Measurements from ENCODE around the gene PVRIG.
"Not testable (repeated sequence)": the region's sequence is repeated elsewhere in the genome, so short reads cannot be mapped to it uniquely, and the experiment has no call there.

PVRIG gene

GRCh38 chr7:100195901-100196322 is 23.8 kb upstream of the PVRIG start:
- DNase-seq = not testable (repeated sequence)

- DNase-seq = no peak
Measured at GRCh38 chr7:100198266-100198665, 21.5 kb upstream of the PVRIG start.

GRCh38 chr7:100200693-100201092 is 19.1 kb upstream of the PVRIG start:
- DNase-seq = no peak

GRCh38 chr7:100204454-100204853 is 15.3 kb upstream of the PVRIG start:
- no peak for DNase-seq

- DNase-seq = peak; percentile 72
Measured at GRCh38 chr7:100208911-100209408, 10.8 kb upstream of the PVRIG start.

- DNase-seq = no peak
Measured at GRCh38 chr7:100209493-100209892, 10.3 kb upstream of the PVRIG start.

- DNase-seq = no peak
Measured at GRCh38 chr7:100210805-100211204, 8.9 kb upstream of the PVRIG start.

GRCh38 chr7:100211342-100211780 is 8.4 kb upstream of the PVRIG start:
- DNase-seq = peak; percentile 68

GRCh38 chr7:100212631-100213286 is 7.0 kb upstream of the PVRIG start:
- DNase-seq = no peak

GRCh38 chr7:100213672-100214071 is 6.1 kb upstream of the PVRIG start:
- DNase-seq = no peak

GRCh38 chr7:100214356-100214755 is 5.4 kb upstream of the PVRIG start:
- not testable (repeated sequence) for DNase-seq

- no peak for DNase-seq
Measured at GRCh38 chr7:100215895-100216294, 3.9 kb upstream of the PVRIG start.

GRCh38 chr7:100217934-100218333 is 1.8 kb upstream of the PVRIG start:
- DNase-seq = peak; percentile 91

GRCh38 chr7:100219271-100219737 is 445 bp upstream of the PVRIG start:
- peak; percentile 53 for DNase-seq

GRCh38 chr7:100220586-100221230 is 959 bp downstream of the PVRIG start:
- DNase-seq = no peak

- peak; percentile 84 for DNase-seq
Measured at GRCh38 chr7:100221231-100221718, 1.5 kb downstream of the PVRIG start.

- DNase-seq = peak; percentile 47
Measured at GRCh38 chr7:100221767-100222444, 2.2 kb downstream of the PVRIG start.

- DNase-seq = no peak
Measured at GRCh38 chr7:100222445-100223132, 2.8 kb downstream of the PVRIG start.

- peak; percentile 41 for DNase-seq
Measured at GRCh38 chr7:100223376-100223927, 3.7 kb downstream of the PVRIG start.

- not testable (repeated sequence) for DNase-seq
Measured at GRCh38 chr7:100224891-100225290, 5.1 kb downstream of the PVRIG start.

- peak; percentile 60 for DNase-seq
Measured at GRCh38 chr7:100234660-100235317, 15.0 kb downstream of the PVRIG start.

- DNase-seq = not testable (repeated sequence)
Measured at GRCh38 chr7:100239975-100240374, 20.2 kb downstream of the PVRIG start.

Data from stimulated activated CD8-positive, alpha-beta memory T cell treated with anti-CD3 and anti-CD28 coated beads, Interleukin-4, amount 100 ng/mL, for 48 hours (primary cell).